Endothelial cell of umbilical vein (primary cell): Measurements from ENCODE around the gene HSPB6. TPM values are rescaled to one million over a fixed set of nuclear protein-coding genes. Genes with fewer than 3 reads are reported as not detected.

Experiments used
- BruUV-seq: library from RNA; stranded (reverse); fragments of 400-500 nt; replicated peaks from 2 replicates; lab custom pipeline; 2021; lab: Mats Ljungman, UMichigan
- CTCF ChIA-PET: fragments of 300-600, 350-600 bp; sonication (Branson Sonifier 250); formaldehyde crosslinking; loops from one replicate; lab custom pipeline; 2021; ENCODE audit warnings: antibody characterized with exemption, inconsistent platforms; lab: Charles Lee
- POLR2A ChIA-PET: fragments of 300-600, 350-600 bp; sonication (Branson Sonifier 250); formaldehyde crosslinking; loops from one replicate; lab custom pipeline; 2021; ENCODE audit warnings: antibody characterized with exemption, inconsistent platforms; lab: Charles Lee
- DNase-seq: peaks from one replicate; pipeline ENCODE4 v3.0.0-alpha.2; 2011; ENCODE audit warnings: low read depth, low spot score
- FAIRE-seq: peaks from 2 replicates; lab custom pipeline; 2011; peaks lifted over from hg19 to GRCh38; lab: Jason Lieb, UNC
- H2AFZ ChIP-seq: 2 replicates; pipeline ENCODE4 v1.6.0; 2012; ENCODE audit warnings: low read depth, low read length, control low read depth, inconsistent platforms
- H3K27ac ChIP-seq: 2 replicates; pipeline ENCODE4 v1.5.1; 2011; ENCODE audit warnings: low read depth, mild to moderate bottlenecking, control low read depth, low read length, moderate library complexity; ENCODE audit not compliant: insufficient read depth
- H3K27me3 ChIP-seq, 2 experiments: 2 replicates each; pipeline versions ENCODE4 v1.6.0 to v1.6.1; 2011; ENCODE audit warnings: low read length in 2 of 2, mixed read lengths in 1 of 2; ENCODE audit not compliant: control insufficient read depth in 2 of 2, insufficient read depth in 2 of 2
- H3K36me3 ChIP-seq, 2 experiments: 2 replicates in 1 of 2; 3 replicates in 1 of 2; pipeline ENCODE4 v1.5.1; 2011; ENCODE audit warnings: low read length in 2 of 2, mild to moderate bottlenecking in 1 of 2, moderate library complexity in 1 of 2; ENCODE audit not compliant: control insufficient read depth in 2 of 2, insufficient read depth in 2 of 2; ENCODE audit errors: extremely low read depth in 1 of 2
- H3K4me1 ChIP-seq: 3 replicates; pipeline ENCODE4 v1.5.1; 2011; ENCODE audit warnings: mild to moderate bottlenecking, low read length; ENCODE audit not compliant: control insufficient read depth, insufficient read depth; ENCODE audit errors: extremely low read depth
- H3K4me2 ChIP-seq: 2 replicates; pipeline ENCODE4 v1.6.1; 2011; ENCODE audit warnings: low read length, control low read depth, mixed read lengths; ENCODE audit not compliant: insufficient read depth
- H3K4me3 ChIP-seq, 3 experiments: fragments of 200-600 bp in 1 of 3; sonication (generic), shearing (Covaris generic) in 1 of 3; replicated peaks in 1 of 3; 2 replicates each; pipeline ENCODE4 v1.5.1; 2011 to 2016; ENCODE audit warnings: control low read depth in 3 of 3, low read length in 3 of 3, mild to moderate bottlenecking in 2 of 3, inconsistent platforms in 1 of 3, low read depth in 1 of 3, moderate library complexity in 1 of 3; ENCODE audit not compliant: insufficient read depth in 1 of 3
- H3K79me2 ChIP-seq: 2 replicates; pipeline ENCODE4 v1.6.0; 2012; ENCODE audit warnings: low read length, inconsistent platforms; ENCODE audit not compliant: control insufficient read depth, insufficient read depth
- H3K9ac ChIP-seq: replicated peaks from 2 replicates; pipeline ENCODE3; 2011; ENCODE audit warnings: low read length, control low read depth; ENCODE audit not compliant: insufficient read depth; ENCODE audit errors: extremely low read depth
- H3K9me1 ChIP-seq: replicated peaks from 3 replicates; pipeline ENCODE4 v1.6.0; 2011; ENCODE audit warnings: mild to moderate bottlenecking, low read length; ENCODE audit not compliant: control insufficient read depth, insufficient read depth; ENCODE audit errors: extremely low read depth
- H3K9me3 ChIP-seq: replicated peaks from 2 replicates; pipeline ENCODE4 v1.5.1; 2012; ENCODE audit warnings: low read length, inconsistent platforms; ENCODE audit not compliant: control insufficient read depth, insufficient read depth
- H4K20me1 ChIP-seq: replicated peaks from 2 replicates; pipeline ENCODE3; 2011; ENCODE audit warnings: mild to moderate bottlenecking, low read length; ENCODE audit not compliant: control insufficient read depth, insufficient read depth; ENCODE audit errors: extremely low read depth
- POLR2AphosphoS5 ChIP-seq: IDR thresholded peaks from 2 replicates; pipeline ENCODE4 v1.6.1; 2012; ENCODE audit warnings: low read depth, mild to moderate bottlenecking, control low read depth, low read length, moderate library complexity; ENCODE audit not compliant: insufficient read depth
- dilution Hi-C: fragments of 300-500 bp; cut with MboI; formaldehyde crosslinking; loops from one replicate; pipeline ENCODE4 v1.15.0; 2019; ENCODE audit warnings: low sequenced_read_pairs; ENCODE audit not compliant: extremely low pct_ligation_motif_present
- intact Hi-C: fragments of 100-400 bp; cut with micrococcal nuclease; formaldehyde crosslinking; loops from one replicate; pipeline ENCODE4 v1.10.0; 2022
- polyA plus RNA-seq, 4 experiments: library from polyadenylated mRNA; depleted of rRNA in 3 of 4; stranded (reverse) in 3 of 4; unstranded in 1 of 4; fragments of >200 nt; gene quantifications; 2 replicates each; pipeline versions ENCODE4 v1.2.1 to v1.2.3, GENCODE V29; 2011 to 2012; ENCODE audit warnings: missing spikeins in 1 of 4
- total RNA-seq: library from RNA; stranded (reverse); gene quantifications from 2 replicates; pipeline ENCODE4 v1.2.3, GENCODE V29; 2021
- TF ChIP-seq, protein P1 (sequence below), 2 donors: IDR thresholded peaks; 1 replicate in 1 of 2; 2 replicates in 1 of 2; pipeline ENCODE4 v1.5.1; 2011; ENCODE audit warnings: low read length in 2 of 2, mild to moderate bottlenecking in 2 of 2, moderate library complexity in 2 of 2, control low read depth in 1 of 2, inconsistent platforms in 1 of 2, low read depth in 1 of 2; ENCODE audit not compliant: insufficient read depth in 1 of 2; ENCODE audit errors: extremely low read depth in 1 of 2
- TF ChIP-seq, protein P2 (sequence below): IDR thresholded peaks from 2 replicates; pipeline ENCODE4 v1.6.1; 2011; ENCODE audit not compliant: insufficient read depth, insufficient read length

The HSPB6 gene
- total and polyA plus RNA-seq, 2 donors (not counting 3 experiments of a cell fraction or from before 2014, with no cell fraction given) = 3.4 to 6.2 TPM

DNA sequence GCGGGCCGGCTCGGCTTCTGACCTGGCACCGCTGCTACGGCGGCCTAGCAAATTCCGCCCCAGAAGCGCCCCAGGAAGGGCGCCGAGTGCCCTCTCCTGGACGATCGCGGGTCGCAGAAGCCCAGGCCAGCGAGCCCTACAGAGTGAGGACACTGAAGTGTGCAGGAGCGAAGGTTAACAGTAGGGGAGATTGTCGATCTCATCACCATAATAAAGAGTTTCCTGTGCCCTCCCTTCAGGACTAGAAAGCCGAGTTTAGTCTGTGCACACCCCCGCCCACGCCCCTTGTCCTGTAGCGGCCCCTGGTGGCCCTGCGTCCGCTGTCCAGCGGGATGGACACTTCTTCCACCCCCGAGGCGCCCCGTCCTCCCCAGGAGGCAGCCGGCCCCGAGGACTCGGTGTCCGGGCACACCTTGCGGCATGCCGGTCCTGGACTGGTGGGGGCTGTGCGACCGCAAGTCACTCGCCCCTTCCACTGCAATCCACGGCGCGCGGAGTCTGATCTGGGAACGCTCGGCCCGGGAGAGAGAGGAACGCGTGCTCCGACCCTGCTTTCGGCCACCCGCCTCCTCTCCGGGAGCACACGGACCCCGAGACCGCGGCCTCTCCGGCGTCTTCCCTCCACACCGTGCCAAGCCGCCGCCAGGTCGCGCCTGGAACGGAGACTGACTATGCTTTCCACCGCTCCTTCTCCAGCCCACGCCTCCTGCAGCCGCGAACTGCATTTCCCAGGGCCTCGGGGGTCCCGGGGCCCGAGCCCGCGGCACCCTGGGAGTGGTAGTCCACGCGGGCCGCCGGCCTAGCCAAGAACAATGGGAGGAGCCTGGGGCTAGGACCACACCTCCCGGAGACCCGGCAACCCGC is 39.8 kb downstream of the HSPB6 start:
- CTCF ChIA-PET = interaction anchor here (1.0 to 1.8 kb wide), 3 partner anchors 15 to 31 kb away, joined by 3 to 7 read pairs (median 4); partner anchors contain the start of genes LIN37, PSENEN and U2AF1L4
- peak; percentile 90 for FAIRE-seq

More for the DNA sequence above, 39.8 kb downstream of the HSPB6 start:
- Histone ChIP-seq H3K4me1 (peaks cover 17% of the 10 kb centered on the region), H3K27ac (peak overlapping the region; percentile 36), H3K4me2 (peak overlapping the region; percentile 61), H4K20me1 (no peaks in the 10 kb centered on the region), H2AFZ (peak overlapping the region; percentile 97), H3K4me3 (peak overlapping the region; percentile 30 to 57 (median 46)), H3K9ac (peak overlapping the region; percentile 39), H3K9me3 (no peaks in the 10 kb centered on the region), H3K9me1 (no peaks in the 10 kb centered on the region), H3K27me3 (no peaks in the 10 kb centered on the region), H3K36me3 (peaks cover 2 to 11% of the 10 kb centered on the region in 2 experiments), H3K79me2 (peaks cover 30% of the 10 kb centered on the region)
- peak; percentile 95 for DNase-seq
- POLR2A ChIA-PET = no interaction called here
- dilution Hi-C loops = no loop called here
- BruUV-seq = no TSS peak
- intact Hi-C loops = loop anchor here (1.0 kb wide), 11 partner anchors 15 to 365 kb away; partner anchors contain the start of genes PROSER3, PSENEN and U2AF1L4
- peak; percentile 21 for TF ChIP-seq POLR2AphosphoS5
- TF ChIP-seq, protein P1, sequence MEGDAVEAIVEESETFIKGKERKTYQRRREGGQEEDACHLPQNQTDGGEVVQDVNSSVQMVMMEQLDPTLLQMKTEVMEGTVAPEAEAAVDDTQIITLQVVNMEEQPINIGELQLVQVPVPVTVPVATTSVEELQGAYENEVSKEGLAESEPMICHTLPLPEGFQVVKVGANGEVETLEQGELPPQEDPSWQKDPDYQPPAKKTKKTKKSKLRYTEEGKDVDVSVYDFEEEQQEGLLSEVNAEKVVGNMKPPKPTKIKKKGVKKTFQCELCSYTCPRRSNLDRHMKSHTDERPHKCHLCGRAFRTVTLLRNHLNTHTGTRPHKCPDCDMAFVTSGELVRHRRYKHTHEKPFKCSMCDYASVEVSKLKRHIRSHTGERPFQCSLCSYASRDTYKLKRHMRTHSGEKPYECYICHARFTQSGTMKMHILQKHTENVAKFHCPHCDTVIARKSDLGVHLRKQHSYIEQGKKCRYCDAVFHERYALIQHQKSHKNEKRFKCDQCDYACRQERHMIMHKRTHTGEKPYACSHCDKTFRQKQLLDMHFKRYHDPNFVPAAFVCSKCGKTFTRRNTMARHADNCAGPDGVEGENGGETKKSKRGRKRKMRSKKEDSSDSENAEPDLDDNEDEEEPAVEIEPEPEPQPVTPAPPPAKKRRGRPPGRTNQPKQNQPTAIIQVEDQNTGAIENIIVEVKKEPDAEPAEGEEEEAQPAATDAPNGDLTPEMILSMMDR (IDR thresholded peaks at IDR 0.05; ENCODE audit: extremely low read depth in 1 of 2, insufficient read depth in 1 of 2, low read depth in 1 of 2, low read length in 2 of 2) = peak; percentile 87 to 91
- TF ChIP-seq, protein P2, sequence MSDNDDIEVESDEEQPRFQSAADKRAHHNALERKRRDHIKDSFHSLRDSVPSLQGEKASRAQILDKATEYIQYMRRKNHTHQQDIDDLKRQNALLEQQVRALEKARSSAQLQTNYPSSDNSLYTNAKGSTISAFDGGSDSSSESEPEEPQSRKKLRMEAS = no peak
